ENCODE measurements around the gene MARCHF5. TPM values are rescaled to one million over a fixed set of nuclear protein-coding genes. Genes with fewer than 3 reads are reported as not detected.
"Not testable (repeated sequence)": the region's sequence is repeated elsewhere in the genome, so short reads cannot be mapped to it uniquely, and the experiment has no call there.

Gene MARCHF5
- total RNA-seq, 1 donor from 2014 or later = 32.2 TPM

GRCh38 chr10:92395271-92395670 is 104.3 kb downstream of the MARCHF5 start:
- no peak overlapping the region for H3K27ac ChIP-seq (replicated peaks)
- H3K36me3 ChIP-seq = no peaks in the 10 kb centered on the region
- no peaks in the 10 kb centered on the region for H3K4me1 ChIP-seq
- no peaks in the 10 kb centered on the region for H3K27me3 ChIP-seq (ENCODE audit: low read depth)
- no peak for TF ChIP-seq CTCF (IDR thresholded peaks at IDR 0.05; ENCODE audit: borderline replicate concordance)
- no peak overlapping the region for H3K4me3 ChIP-seq
- intact Hi-C loops (cut with micrococcal nuclease) = no loop called here
- no peak for DNase-seq
- peaks cover 22% of the 10 kb centered on the region for H3K9me3 ChIP-seq (replicated peaks)

GRCh38 chr10:92402234-92402633 is 111.3 kb downstream of the MARCHF5 start:
- H3K27ac ChIP-seq (replicated peaks); DNase-seq; H3K4me3 ChIP-seq; H3K36me3 ChIP-seq; intact Hi-C loops (cut with micrococcal nuclease); H3K4me1 ChIP-seq; H3K27me3 ChIP-seq (ENCODE audit: low read depth): not testable (repeated sequence)
- H3K9me3 ChIP-seq (replicated peaks) = peaks cover 22% of the 10 kb centered on the region

Other genes with a start within 250 kb of the MARCHF5 start
- 13.6 TPM for gene CPEB3, start 89 bp upstream of the MARCHF5 start, total RNA-seq